HEK293 (cell line): ENCODE measurements around the gene ARIH1.
"Not testable (repeated sequence)": the region's sequence is repeated elsewhere in the genome, so short reads cannot be mapped to it uniquely, and the experiment has no call there.

Source experiments
- CTCF ChIA-PET: fragments of 350-600 bp; formaldehyde crosslinking; extraction: SDS; loops from one replicate; lab custom pipeline; 2021; ENCODE audit warnings: antibody characterized with exemption; lab: Yijun Ruan, JAX
- POLR2A ChIA-PET: fragments of 300-600 bp; formaldehyde crosslinking; extraction: SDS; loops from one replicate; lab custom pipeline; 2020; ENCODE audit warnings: antibody characterized with exemption, inconsistent platforms; lab: Yijun Ruan, JAX
- H3K27ac ChIP-seq: fragments of 200-500 bp; sonication (Bioruptor generic); 2 replicates; pipeline ENCODE4 v1.5.1; 2014; ENCODE audit warnings: low read depth, low read length, control low read depth, inconsistent platforms; ENCODE audit errors: extremely low read depth
- H3K36me3 ChIP-seq, 2 experiments: fragments of 200-500 bp in 1 of 2; sonication (Bioruptor generic) in 1 of 2; 1 replicate in 1 of 2; 2 replicates in 1 of 2; pipeline ENCODE4 v1.5.1; 2014 to 2017; ENCODE audit warnings: inconsistent platforms in 2 of 2, low read length in 2 of 2; ENCODE audit not compliant: control insufficient read depth in 2 of 2, insufficient read depth in 1 of 2
- H3K4me1 ChIP-seq: fragments of 200-500 bp; sonication (Bioruptor generic); 2 replicates; pipeline ENCODE4 v1.5.1; 2014; ENCODE audit warnings: mild to moderate bottlenecking, low read length, inconsistent platforms; ENCODE audit not compliant: control insufficient read depth, insufficient read depth
- H3K4me3 ChIP-seq: 2 replicates; pipeline ENCODE4 v1.5.1; 2011; ENCODE audit warnings: low read depth, mild to moderate bottlenecking, control low read depth, low read length, moderate library complexity
- H3K9me3 ChIP-seq: fragments of 200-500 bp; sonication (Bioruptor generic); 2 replicates; pipeline ENCODE4 v1.5.1; 2014; ENCODE audit warnings: low read depth, low read length, inconsistent platforms; ENCODE audit not compliant: control insufficient read depth, insufficient read depth
- FEZF1 ChIP-seq: fragments of 450-650 bp; formaldehyde crosslinking; IDR thresholded peaks from 2 replicates; pipeline ENCODE4 v1.5.1; 2016; ENCODE audit warnings: missing biosample characterization, missing genetic modification characterization
- ZBTB17 ChIP-seq: fragments of 450-650 bp; formaldehyde crosslinking; IDR thresholded peaks from 2 replicates; pipeline ENCODE4 v1.5.1; 2016; ENCODE audit warnings: missing biosample characterization, missing genetic modification characterization
- ZNF335 ChIP-seq: fragments of 450-650 bp; formaldehyde crosslinking; conservative IDR thresholded peaks from 2 replicates; pipeline ENCODE4 v1.5.1; 2016; ENCODE audit warnings: missing biosample characterization, missing genetic modification characterization
- TF ChIP-seq, protein P1 (sequence below): fragments of 450-650 bp; formaldehyde crosslinking; IDR thresholded peaks from 2 replicates; pipeline ENCODE4 v1.5.1; 2016; ENCODE audit warnings: missing biosample characterization, missing genetic modification characterization

ARIH1 gene

DNA sequence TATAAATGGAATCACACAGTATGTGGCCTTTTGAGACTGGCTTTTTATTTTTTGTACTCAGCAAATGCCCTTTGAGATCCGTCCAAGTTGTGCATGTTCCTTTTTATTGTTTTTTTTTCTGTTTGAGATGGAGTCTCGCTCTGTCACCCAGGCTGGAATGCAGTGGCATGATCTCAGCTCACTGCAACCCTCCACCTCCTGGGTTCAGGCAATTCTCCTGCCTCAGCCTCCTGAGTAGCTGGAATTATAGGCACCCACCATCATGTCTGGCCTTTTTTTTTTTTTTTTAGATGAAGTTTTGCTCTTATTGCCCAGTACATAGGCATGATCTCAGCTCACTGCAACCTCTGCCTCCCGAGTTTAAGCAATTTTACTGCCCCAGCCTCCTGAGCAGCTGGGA lies 152.0 kb downstream of the ARIH1 start:
- POLR2A ChIA-PET: not testable (repeated sequence)
- TF ChIP-seq FEZF1 (tag by site-specific recombination) (0 out of 2 replicates have a peak, but pooled peaks have one; percentile 13), ZNF335 (tag by site-specific recombination) (0 out of 2 replicates have a peak, but pooled peaks have one; percentile 12), ZBTB17 (tag by site-specific recombination) (peak; percentile 41; the same call in 1 of the 2 replicates)
- TF ChIP-seq, protein P1, sequence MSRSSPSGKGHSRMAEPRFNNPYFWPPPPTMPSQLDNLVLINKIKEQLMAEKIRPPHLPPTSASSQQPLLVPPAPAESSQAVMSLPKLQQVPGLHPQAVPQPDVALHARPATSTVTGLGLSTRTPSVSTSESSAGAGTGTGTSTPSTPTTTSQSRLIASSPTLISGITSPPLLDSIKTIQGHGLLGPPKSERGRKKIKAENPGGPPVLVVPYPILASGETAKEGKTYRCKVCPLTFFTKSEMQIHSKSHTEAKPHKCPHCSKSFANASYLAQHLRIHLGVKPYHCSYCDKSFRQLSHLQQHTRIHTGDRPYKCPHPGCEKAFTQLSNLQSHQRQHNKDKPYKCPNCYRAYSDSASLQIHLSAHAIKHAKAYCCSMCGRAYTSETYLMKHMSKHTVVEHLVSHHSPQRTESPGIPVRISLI: 0 out of 2 replicates have a peak, but pooled peaks have one; percentile 50
- CTCF ChIA-PET: interaction anchor here (0.7 to 1.6 kb wide), 2 partner anchors 26 to 209 kb away, joined by 3 to 11 read pairs; no protein-coding TSS in a partner anchor

DNA sequence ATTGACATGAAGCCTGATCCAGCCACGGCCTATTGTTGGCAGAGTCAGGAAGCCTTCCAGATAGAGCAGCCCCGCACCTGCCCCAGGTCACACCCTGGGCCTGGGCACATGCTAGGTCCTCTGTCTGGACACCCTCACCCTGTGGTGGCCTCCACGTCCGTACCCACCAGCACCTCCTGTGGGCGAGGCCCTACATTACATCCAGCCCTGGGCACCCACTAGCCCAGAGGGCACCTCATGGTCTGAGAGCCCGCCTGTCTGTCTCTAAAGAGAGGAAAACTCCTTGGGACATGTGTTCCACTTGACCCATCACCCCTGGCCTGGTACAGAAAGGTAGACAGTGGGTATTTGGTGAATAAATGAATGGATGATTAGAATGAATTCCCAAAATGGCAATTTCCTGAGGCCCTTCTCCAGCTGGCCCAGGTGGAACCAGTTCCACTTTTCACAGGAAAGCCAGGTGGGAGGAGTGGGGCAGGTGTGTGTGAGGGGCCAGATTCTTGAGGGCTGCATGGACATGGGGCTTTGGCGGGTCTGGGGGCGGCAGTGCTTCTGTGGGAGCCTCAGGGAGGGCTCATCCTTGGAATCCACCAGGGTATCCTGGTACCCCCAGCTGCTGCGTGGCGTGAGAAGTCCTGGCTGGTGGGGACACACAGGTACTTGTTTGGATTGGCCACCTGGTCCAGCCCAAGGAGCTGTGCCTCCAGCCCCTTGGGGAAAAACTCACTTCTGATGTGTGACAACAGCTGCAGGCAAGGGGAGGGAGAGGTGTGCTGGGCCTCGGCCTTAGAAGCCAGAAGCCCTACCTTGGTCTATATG lies 154.3 kb downstream of the ARIH1 start:
- CTCF ChIA-PET: interaction anchor here (2.3 kb wide), 1 partner anchor 29 kb away, joined by 12 read pairs; no protein-coding TSS in a partner anchor
- POLR2A ChIA-PET, H3K4me3 ChIP-seq, H3K4me1 ChIP-seq, H3K36me3 ChIP-seq, H3K27ac ChIP-seq, H3K9me3 ChIP-seq: not testable (repeated sequence)

More for the DNA sequence above, 152.0 kb downstream of the ARIH1 start:
- H3K4me3 ChIP-seq, H3K9me3 ChIP-seq, H3K4me1 ChIP-seq, H3K36me3 ChIP-seq, H3K27ac ChIP-seq: not testable (repeated sequence)

DNA sequence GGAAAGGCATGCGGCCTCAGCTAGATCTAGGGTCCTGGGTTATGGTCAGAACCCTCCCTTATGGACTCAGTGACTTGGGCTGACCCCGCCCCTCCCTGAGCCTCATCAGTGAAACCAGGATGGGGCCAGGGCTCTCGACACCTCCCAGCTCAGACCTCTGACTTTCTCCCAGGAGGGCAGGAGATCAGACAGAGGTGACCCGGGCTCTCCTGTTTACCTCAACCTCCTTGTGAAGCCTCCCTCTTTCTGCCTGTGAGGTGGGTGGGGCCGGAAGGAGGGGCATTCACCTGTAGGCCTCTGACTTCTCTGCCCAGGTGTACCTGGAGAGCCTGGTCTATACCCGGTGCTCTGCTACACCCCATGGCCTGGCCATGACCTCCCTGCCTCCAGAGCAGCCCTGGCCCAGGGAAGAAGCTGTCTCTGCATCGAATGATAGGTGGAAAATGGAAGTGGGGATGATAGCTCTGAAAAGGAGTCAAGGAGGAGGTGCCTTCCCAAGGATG lies 155.0 kb downstream of the ARIH1 start:
- POLR2A ChIA-PET, H3K4me1 ChIP-seq, H3K27ac ChIP-seq, H3K9me3 ChIP-seq, H3K4me3 ChIP-seq, H3K36me3 ChIP-seq: not testable (repeated sequence)
- CTCF ChIA-PET: interaction anchor here (2.3 kb wide), 1 partner anchor 29 kb away, joined by 12 read pairs; no protein-coding TSS in a partner anchor

DNA sequence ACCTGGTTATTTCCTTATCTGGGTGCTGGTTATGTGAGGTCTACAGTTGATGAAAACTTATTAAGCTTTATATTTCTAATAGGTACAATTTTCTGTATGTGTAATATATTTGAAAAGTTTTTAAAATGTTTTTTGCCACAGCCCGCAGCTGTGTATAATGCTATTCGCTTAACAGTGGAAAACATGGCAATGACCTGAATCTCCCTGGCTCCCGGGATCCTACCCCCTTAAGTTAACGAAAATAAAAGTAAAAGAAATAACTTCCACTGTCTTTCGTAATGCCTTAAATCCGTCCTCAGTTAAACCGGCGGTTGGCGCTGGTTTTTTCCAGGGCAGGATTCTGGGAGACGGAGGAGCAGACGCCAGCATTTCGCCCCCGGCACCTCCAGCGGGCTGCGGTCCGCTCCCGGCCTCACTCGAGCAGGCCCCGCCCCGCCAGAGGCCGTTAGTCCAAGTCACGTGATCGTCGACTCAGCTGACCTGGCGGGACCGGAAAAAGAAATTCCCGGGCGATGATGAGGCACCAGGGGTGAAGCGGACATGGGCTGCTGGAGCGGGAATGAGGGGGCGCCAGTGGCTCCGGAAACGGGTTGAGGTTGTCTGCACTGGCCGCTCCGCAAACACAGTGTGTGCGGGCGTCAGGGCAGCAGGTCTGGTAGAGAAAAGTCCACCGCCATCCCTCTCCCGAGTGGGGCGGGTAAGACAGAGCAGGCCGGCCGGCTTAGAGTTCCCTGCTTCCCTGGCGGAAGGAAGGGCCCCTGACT lies 162.6 kb downstream of the ARIH1 start:
- H3K27ac ChIP-seq, H3K9me3 ChIP-seq, POLR2A ChIA-PET, H3K36me3 ChIP-seq, CTCF ChIA-PET, H3K4me1 ChIP-seq: not testable (repeated sequence)
- H3K4me3 ChIP-seq: peak overlapping the region; percentile 40

DNA sequence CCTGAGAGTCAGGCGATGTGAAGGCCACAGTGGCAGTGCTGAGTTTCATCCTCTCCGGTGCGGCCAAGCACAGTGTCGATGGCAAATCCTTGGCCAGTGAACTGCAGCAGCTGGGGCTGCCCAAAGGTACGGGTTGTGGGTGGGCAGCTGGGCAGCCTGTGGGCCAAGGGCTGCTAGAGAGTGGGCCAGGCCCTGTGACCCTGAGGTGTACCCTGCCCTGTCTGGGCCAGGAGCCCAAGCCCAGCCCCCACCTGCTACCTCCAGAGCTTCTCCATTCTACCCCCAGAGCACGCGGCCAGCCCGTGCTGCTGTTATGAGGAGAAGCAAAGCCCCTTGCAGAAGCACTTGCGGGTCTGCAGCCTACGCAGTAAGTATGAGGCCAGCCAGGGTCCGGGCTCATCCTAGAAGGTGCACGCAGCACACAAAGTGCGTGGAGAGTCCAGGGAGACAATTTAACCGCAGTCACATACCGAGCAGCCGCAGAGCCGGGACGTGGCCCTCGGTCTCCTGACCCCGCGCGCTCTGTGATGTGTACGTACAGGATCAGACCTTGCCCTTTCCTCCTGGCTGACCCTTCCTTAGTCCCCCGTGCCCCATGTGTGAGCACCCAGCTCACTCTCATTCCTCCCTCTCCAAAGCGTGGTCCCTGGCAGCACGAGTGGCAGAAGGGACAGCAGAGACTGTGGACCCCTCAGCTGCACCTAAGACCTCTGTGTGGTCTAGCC lies 165.8 kb downstream of the ARIH1 start:
- CTCF ChIA-PET, H3K9me3 ChIP-seq, H3K27ac ChIP-seq, H3K4me1 ChIP-seq, POLR2A ChIA-PET, H3K4me3 ChIP-seq, H3K36me3 ChIP-seq: not testable (repeated sequence)

DNA sequence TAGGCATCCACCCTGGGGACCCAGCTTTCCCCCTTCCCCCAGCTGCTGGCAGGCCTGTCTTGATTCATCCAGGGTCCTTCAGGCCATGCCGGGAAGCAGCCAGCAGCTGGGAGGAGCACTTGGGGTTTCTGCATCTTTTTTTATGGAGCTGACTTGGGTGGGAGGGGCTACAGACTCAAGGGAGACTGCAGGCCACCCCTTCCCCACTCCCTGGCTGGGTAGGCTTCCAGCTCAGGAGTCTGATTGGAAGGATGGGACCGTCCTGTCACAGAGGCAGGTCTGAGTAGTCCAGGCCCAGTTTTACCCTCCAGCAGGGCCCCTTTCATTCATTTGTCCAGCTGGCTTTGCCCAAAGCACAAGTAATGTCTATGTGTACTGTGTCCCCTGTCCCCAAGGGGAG lies 168.1 kb downstream of the ARIH1 start:
- CTCF ChIA-PET, H3K36me3 ChIP-seq, H3K4me3 ChIP-seq, H3K27ac ChIP-seq, H3K4me1 ChIP-seq, H3K9me3 ChIP-seq, POLR2A ChIA-PET: not testable (repeated sequence)

DNA sequence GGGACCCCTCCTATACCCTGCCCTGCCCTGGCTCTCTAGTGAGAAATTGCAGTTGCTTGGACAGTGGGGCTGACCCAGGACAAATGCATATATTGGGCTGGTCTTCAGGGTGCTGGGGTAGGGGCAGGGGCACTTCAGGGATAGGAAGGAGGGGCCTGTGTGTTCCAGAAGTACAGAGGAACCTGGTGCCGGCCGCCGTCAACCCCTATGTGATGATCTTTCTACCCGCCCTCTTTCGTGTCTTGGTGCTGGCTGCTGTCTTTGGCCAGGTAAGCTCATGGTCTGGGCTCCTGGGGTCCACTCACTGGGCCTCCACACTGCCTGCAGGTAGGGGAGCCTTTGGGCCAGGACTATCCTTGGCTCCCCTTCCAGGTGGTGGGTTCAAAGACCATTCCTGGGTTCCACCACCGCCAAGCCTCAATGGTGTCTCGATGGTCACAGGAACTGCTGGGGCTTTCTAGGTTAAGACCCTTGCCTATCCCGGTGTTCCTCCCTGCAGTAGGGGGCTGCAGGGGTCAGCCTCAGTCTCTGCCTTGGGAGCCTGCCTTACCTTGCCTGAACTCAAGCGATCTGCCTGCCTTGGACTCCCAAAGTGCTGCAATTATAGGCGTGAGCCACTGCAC lies 174.6 kb downstream of the ARIH1 start:
- POLR2A ChIA-PET, H3K4me1 ChIP-seq, CTCF ChIA-PET, H3K36me3 ChIP-seq, H3K4me3 ChIP-seq, H3K9me3 ChIP-seq, H3K27ac ChIP-seq: not testable (repeated sequence)
